ENCODE data around the gene PHF14.

DNA sequence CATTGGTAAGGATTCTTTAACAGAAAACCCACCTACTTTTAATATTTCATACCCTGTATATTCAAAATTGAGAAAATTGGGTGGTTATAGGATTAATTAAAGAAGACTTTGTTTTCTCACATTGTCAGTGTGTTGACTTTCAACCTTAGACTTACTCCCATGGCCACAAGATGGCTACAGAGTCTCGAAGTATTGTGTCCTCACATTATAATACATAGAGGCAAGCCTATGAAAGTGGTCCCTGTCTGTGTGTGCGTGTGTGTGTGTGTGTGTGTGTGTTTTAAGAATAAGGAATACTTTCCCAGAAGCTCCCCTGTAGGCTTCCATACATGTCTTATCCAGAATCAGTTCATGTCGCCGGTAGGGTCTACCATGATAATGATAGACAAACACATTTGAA lies 180.0 kb downstream of the PHF14 start:
- TF ChIP-seq CTCF (IDR thresholded peaks at IDR 0.05) (no peak), POLR2A (IDR thresholded peaks at IDR 0.05) (no peak)
